HepG2 (cell line): ENCODE results near the gene POLR3F. TPM values are rescaled to one million over a fixed set of nuclear protein-coding genes. Genes with fewer than 3 reads are reported as not detected.

ENCODE experiments used
- ARNT2 ChIP-seq: sonication (generic); formaldehyde crosslinking; IDR thresholded peaks from 2 replicates; pipeline ENCODE4 v1.8.0; 2022; ENCODE audit warnings: mild to moderate bottlenecking, low read depth, missing genetic modification reagents, moderate library complexity
- FOXA1 ChIP-seq, 2 experiments: fragments of 450-650 bp in 1 of 2; sonication (generic) in 1 of 2; formaldehyde crosslinking in 1 of 2; IDR thresholded peaks; 2 replicates each; pipeline versions ENCODE4 v1.4.0 to v1.6.1; 2016 to 2020; ENCODE audit warnings: missing genetic modification reagents in 1 of 2
- GFI1 ChIP-seq: sonication (generic); formaldehyde crosslinking; IDR thresholded peaks from 2 replicates; pipeline ENCODE4 v1.5.0; 2020; ENCODE audit warnings: missing genetic modification reagents, mild to moderate bottlenecking, borderline replicate concordance
- HMG20A ChIP-seq: IDR thresholded peaks from 2 replicates; pipeline ENCODE4 v1.6.1; 2016; ENCODE audit warnings: borderline replicate concordance
- JARID2 ChIP-seq: sonication (generic); formaldehyde crosslinking; IDR thresholded peaks from 2 replicates; pipeline ENCODE4 v1.8.1; 2023; ENCODE audit warnings: missing genetic modification reagents, inconsistent platforms; ENCODE audit not compliant: insufficient replicate concordance
- JDP2 ChIP-seq: sonication (generic); formaldehyde crosslinking; IDR thresholded peaks from 2 replicates; pipeline ENCODE4 v1.8.1; 2022; ENCODE audit warnings: missing genetic modification reagents, borderline replicate concordance
- MEF2D ChIP-seq: sonication (generic); formaldehyde crosslinking; IDR thresholded peaks from 2 replicates; pipeline ENCODE4 v1.5.1; 2020; ENCODE audit warnings: mild to moderate bottlenecking, missing genetic modification reagents
- POLR2AphosphoS5 ChIP-seq: IDR thresholded peaks from 2 replicates; pipeline ENCODE4 v1.6.1; 2012; ENCODE audit warnings: low read depth, low read length
- REL ChIP-seq: sonication (generic); formaldehyde crosslinking; conservative IDR thresholded peaks from 2 replicates; pipeline ENCODE4 v1.8.0; 2022; ENCODE audit warnings: mild to moderate bottlenecking, missing genetic modification reagents, moderate library complexity
- WIZ ChIP-seq: sonication (generic); formaldehyde crosslinking; IDR thresholded peaks from 2 replicates; pipeline ENCODE4 v1.5.1; 2020; ENCODE audit warnings: mild to moderate bottlenecking, missing genetic modification reagents
- ZBTB39 ChIP-seq: sonication (generic); formaldehyde crosslinking; IDR thresholded peaks from 2 replicates; pipeline ENCODE4 v1.5.0; 2020; ENCODE audit warnings: missing genetic modification reagents
- ZBTB44 ChIP-seq: sonication (generic); formaldehyde crosslinking; IDR thresholded peaks from 2 replicates; pipeline ENCODE4 v1.4.0; 2020; ENCODE audit warnings: missing genetic modification reagents
- ZNF713 ChIP-seq: sonication (generic); formaldehyde crosslinking; IDR thresholded peaks from 2 replicates; pipeline ENCODE4 v1.4.0; 2020; ENCODE audit warnings: mild to moderate bottlenecking, missing genetic modification reagents
- ZNF75D ChIP-seq: sonication (generic); formaldehyde crosslinking; IDR thresholded peaks from 2 replicates; pipeline ENCODE4 v1.8.1; 2023; ENCODE audit warnings: missing genetic modification reagents, mild to moderate bottlenecking, borderline replicate concordance
- polyA plus RNA-seq, 8 experiments: library from polyadenylated mRNA; depleted of rRNA in 3 of 8; stranded (reverse) in 7 of 8; unstranded in 1 of 8; fragments of >200 nt; fragmentation: Illumina TruSeq in 4 of 8; extraction: Trizol in 4 of 8; gene quantifications; 2 replicates each; pipeline versions ENCODE4 v1.2.1 to v1.2.3, GENCODE V29; 2011 to 2016; ENCODE audit warnings: low read depth in 4 of 8, missing spikeins in 1 of 8, mixed read lengths in 1 of 8; ENCODE audit not compliant: insufficient read depth in 1 of 8
- total RNA-seq, 5 experiments: library from RNA; depleted of rRNA; stranded (reverse); fragments of >200 nt; fragmentation: Illumina TruSeq; extraction: Trizol; gene quantifications; 2 replicates each; pipeline ENCODE4 v1.2.3, GENCODE V29; 2016; ENCODE audit warnings: low read depth in 1 of 5
- TF ChIP-seq, protein P1 (sequence below): sonication (generic); formaldehyde crosslinking; IDR thresholded peaks from 2 replicates; pipeline ENCODE4 v1.4.0; 2020; ENCODE audit warnings: missing genetic modification reagents
- TF ChIP-seq, protein P2 (sequence below): sonication (generic); formaldehyde crosslinking; IDR thresholded peaks from 2 replicates; pipeline ENCODE4 v1.8.1; 2022; ENCODE audit warnings: mild to moderate bottlenecking, missing genetic modification reagents
- TF ChIP-seq, protein P3 (sequence below), 2 experiments: IDR thresholded peaks; 2 replicates each; pipeline ENCODE4 v1.6.1; 2011 to 2012; ENCODE audit warnings: low read length in 2 of 2, borderline replicate concordance in 1 of 2, low read depth in 1 of 2, mild to moderate bottlenecking in 1 of 2, moderate library complexity in 1 of 2

POLR3F gene
- total and polyA plus RNA-seq, 2 of the 13 experiments (the other 11 are each of a cell fraction or from before 2014, with no cell fraction given): 11.7 to 25.5 TPM

DNA sequence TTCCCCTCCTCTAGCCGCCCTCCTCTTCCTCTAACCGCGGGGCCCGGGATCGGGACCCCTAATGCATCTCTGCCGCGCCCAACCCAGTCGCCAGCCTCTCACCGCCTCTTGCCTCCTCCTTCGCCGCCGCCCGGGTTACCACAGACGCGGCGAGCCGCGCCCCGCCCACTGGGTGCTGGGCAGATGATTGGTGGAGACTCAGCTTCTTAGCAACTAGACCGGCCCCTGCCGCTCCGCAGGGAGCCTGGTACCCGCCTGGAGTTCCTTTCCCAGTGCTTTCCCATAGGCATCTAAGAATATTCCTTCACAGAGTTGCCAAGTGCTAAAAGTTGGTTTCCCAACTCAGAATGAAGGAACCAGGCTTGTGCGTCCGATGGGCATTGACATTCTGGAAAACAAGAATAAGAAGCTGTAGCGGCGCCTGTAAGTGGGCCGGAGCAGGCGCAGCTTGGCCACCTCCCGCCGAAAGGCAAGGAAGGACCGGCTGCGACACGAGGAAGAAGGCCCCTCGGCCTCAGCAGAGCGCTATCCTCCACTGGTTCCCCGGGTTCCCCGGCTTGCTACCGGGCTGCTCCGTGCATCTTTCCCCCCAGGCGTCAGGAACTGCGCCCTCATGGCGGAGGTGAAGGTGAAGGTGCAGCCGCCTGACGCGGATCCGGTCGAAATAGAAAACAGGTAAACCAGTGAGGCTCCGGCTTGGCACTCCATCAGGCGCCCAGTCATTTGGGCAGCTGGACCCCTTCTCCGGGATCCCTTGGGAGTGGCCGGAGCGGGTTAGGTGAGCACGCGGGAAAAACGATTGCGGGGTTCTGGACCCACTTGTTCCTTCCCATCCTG lies at the start of gene POLR3F, which contains the start of gene DZANK1 (continued):
- no peak for TF ChIP-seq ZNF75D (CRISPR knock-in tag)
- no peak for TF ChIP-seq FOXA1 (IDR thresholded peaks at IDR 0.05)
- 0 out of 2 replicates have a peak, but pooled peaks have one; percentile 18 for TF ChIP-seq FOXA1 (CRISPR knock-in tag; IDR thresholded peaks at IDR 0.05)
- TF ChIP-seq ZBTB44 (CRISPR knock-in tag): peak; percentile 82
- TF ChIP-seq REL (CRISPR knock-in tag): no peak
- TF ChIP-seq WIZ: no peak; the same call in none of the 2 replicates
- TF ChIP-seq, protein P1, sequence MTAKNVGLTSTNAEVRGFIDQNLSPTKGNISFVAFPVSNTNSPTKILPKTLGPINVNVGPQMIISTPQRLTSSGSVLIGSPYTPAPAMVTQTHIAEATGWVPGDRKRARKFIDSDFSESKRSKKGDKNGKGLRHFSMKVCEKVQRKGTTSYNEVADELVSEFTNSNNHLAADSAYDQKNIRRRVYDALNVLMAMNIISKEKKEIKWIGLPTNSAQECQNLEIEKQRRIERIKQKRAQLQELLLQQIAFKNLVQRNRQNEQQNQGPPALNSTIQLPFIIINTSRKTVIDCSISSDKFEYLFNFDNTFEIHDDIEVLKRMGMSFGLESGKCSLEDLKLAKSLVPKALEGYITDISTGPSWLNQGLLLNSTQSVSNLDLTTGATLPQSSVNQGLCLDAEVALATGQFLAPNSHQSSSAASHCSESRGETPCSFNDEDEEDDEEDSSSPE (CRISPR knock-in tag): peak; percentile 62; the same call in 1 of the 2 replicates
- TF ChIP-seq POLR2AphosphoS5: peak; percentile 82
- peak; percentile 68 for TF ChIP-seq ARNT2 (CRISPR knock-in tag)
- no peak; the same call in 1 of the 2 replicates for TF ChIP-seq ZNF713 (CRISPR knock-in tag)
- no peak for TF ChIP-seq JDP2 (CRISPR knock-in tag)
- TF ChIP-seq ZBTB39 (CRISPR knock-in tag): peak; percentile 81; the same call in 1 of the 2 replicates
- TF ChIP-seq, protein P2, sequence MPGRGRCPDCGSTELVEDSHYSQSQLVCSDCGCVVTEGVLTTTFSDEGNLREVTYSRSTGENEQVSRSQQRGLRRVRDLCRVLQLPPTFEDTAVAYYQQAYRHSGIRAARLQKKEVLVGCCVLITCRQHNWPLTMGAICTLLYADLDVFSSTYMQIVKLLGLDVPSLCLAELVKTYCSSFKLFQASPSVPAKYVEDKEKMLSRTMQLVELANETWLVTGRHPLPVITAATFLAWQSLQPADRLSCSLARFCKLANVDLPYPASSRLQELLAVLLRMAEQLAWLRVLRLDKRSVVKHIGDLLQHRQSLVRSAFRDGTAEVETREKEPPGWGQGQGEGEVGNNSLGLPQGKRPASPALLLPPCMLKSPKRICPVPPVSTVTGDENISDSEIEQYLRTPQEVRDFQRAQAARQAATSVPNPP (CRISPR knock-in tag): no peak
- TF ChIP-seq, protein P3, sequence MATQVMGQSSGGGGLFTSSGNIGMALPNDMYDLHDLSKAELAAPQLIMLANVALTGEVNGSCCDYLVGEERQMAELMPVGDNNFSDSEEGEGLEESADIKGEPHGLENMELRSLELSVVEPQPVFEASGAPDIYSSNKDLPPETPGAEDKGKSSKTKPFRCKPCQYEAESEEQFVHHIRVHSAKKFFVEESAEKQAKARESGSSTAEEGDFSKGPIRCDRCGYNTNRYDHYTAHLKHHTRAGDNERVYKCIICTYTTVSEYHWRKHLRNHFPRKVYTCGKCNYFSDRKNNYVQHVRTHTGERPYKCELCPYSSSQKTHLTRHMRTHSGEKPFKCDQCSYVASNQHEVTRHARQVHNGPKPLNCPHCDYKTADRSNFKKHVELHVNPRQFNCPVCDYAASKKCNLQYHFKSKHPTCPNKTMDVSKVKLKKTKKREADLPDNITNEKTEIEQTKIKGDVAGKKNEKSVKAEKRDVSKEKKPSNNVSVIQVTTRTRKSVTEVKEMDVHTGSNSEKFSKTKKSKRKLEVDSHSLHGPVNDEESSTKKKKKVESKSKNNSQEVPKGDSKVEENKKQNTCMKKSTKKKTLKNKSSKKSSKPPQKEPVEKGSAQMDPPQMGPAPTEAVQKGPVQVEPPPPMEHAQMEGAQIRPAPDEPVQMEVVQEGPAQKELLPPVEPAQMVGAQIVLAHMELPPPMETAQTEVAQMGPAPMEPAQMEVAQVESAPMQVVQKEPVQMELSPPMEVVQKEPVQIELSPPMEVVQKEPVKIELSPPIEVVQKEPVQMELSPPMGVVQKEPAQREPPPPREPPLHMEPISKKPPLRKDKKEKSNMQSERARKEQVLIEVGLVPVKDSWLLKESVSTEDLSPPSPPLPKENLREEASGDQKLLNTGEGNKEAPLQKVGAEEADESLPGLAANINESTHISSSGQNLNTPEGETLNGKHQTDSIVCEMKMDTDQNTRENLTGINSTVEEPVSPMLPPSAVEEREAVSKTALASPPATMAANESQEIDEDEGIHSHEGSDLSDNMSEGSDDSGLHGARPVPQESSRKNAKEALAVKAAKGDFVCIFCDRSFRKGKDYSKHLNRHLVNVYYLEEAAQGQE (IDR thresholded peaks at IDR 0.05; ENCODE audit: borderline replicate concordance in 1 of 2, low read depth in 1 of 2, low read length in 2 of 2): peak in 1 of 2 experiments; percentile 53; a peak in 1 of 4 replicates
- no peak for TF ChIP-seq HMG20A (CRISPR knock-in tag)
- no peak for TF ChIP-seq JARID2
- TF ChIP-seq MEF2D (CRISPR knock-in tag): peak; percentile 93
- 0 out of 2 replicates have a peak, but pooled peaks have one; percentile 40 for TF ChIP-seq GFI1 (CRISPR knock-in tag)
